Stimulated activated CD4-positive, alpha-beta T cell treated with anti-CD3 and anti-CD28 coated beads, Interleukin-4, amount 100 ng/mL, for 4 hours (primary cell): ENCODE results near the gene CISD1.

Experiments used
- DNase-seq, 2 experiments: peaks; one replicate each; pipeline ENCODE4 v3.0.0-alpha.2; 2020

CISD1 gene

DNA sequence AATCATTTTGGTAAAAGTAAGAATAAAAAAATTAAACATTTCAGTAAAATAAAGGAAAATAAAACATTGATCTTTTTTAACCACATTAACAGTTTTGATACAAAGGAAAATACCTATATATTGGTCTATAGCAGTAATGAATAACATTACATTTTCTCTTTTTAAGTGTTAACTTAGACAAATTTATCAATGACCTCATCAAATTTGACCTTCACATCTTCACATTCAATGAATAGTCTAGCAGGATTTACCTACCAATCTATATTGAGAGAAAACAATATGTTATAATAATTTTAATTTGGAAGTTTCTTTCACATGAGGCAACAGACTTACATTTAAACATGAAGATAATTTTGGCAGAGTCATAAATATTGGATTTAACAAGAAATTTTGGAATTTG is 47.9 kb downstream of the CISD1 start:
- no peak for DNase-seq

DNA sequence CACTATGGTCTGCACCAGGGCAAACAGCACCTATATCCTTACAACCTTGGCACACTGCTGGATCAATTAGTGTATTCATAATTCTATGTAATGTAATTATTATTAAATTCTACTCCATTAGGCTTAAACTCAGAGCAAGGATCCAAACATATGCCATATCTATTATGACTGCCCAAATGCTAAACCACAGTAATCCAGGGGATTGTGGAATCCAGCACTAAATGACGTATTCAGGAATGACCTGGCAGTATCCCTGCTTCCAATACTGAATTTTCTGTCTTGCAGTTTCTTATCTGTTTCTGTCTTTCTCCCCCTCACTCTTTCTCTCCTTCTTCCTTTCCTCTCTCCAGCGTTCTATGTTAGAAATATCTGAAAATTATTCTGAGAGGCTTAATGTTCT is 49.4 kb downstream of the CISD1 start:
- no peak for DNase-seq

DNA sequence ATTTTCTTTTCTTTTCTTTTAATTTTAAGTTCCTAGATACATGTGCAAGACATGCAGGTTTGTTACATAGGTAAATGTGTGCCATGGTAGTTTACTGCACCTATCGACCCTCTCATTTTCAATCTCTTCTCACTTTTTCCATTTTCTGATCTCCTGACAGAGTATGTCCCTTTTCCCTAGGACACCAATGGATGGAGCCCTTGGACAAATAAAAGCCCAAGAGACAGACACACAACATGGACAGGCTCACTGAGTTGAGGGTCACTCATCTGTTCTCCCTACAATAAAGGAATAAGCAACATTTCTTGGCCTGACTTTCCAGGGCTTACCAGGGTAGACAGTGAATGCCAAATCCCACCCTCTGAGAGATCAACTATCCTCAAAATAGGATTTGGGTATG is 50.6 kb downstream of the CISD1 start:
- DNase-seq, result no peak

DNA sequence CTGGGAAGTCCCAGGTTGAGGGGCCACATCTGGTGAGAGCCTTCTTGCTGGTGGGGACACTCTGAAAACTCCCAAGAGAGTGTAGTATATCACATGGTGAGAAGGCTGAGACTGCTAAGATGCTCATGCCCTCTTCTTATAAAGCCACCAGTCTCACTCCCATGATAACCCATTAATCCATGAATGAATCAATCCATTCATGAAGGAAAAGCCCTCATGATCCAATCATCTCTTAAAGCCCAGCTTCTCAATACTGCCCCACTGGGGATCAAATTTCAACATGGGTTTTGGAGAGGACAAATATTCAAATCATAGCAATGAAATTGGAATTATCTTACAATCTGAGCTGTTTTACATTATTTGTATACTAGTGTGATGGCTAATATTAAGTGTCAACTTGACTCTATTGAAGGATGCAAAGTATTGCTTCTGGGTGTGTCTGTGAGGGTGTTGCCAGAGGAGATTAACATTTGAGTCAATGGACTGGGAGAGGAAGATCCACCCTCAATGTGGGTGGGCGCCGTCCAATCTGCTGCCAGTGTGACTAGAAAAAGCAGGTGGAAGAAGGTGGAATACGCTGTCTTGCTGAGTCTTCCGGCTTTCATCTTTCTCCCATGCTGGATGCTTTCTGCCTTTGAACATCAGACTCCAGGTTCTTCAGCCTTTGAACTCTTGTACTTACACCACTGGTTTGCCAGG is 51.5 kb downstream of the CISD1 start:
- DNase-seq, result no peak

DNA sequence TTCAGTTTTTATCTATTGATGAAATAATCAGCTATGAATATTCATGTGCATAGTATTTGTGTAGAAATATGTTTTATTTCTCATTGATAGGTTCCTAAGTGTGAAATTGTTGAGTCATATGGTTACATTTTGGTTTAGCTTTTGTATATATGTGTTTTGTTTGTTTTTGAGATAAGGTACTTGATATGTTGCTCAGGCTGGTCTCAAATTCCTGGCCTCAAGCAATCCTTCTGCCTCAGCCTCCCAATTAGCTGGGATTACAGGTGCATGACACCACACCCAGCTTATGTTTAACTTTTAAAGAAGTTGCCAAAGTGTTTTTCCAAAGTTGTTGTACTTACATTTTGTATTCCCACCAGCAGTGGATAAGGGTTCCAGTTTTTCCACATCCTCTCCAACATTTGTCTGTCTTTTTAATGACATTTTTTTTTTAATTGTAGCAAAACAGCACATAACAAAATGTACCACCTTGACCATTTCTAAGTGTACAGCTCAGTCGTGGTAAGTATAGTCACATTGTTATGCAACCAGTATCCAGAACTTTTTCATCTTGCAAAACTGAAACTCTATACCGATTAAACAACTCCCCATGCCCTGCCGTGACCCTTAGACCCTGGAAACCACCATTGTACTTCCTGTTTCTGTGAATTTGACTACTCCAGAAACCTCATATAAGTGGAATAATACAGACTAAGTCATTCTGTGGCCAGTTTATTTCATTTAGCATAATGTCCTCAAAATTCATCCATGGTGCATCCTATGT is 53.3 kb downstream of the CISD1 start:
- DNase-seq, result no peak

DNA sequence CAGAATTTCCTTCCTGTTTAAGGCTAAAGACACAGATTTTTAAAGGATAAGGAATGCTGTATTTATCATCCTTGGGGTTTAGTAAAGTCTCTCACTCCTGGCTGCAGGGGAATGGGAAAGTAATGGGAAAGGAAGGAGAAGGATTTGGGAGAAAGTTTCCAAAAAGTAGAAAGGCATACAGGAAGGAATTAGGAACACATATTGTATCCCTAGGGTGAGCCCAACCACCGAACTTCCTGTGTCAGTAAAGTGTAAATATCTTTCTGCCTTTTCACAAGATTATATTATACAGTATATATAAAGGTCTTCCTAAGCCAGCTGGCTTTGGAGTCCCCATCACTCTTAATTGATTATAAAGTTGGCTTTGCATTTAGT is 53.9 kb downstream of the CISD1 start:
- no peak for DNase-seq

DNA sequence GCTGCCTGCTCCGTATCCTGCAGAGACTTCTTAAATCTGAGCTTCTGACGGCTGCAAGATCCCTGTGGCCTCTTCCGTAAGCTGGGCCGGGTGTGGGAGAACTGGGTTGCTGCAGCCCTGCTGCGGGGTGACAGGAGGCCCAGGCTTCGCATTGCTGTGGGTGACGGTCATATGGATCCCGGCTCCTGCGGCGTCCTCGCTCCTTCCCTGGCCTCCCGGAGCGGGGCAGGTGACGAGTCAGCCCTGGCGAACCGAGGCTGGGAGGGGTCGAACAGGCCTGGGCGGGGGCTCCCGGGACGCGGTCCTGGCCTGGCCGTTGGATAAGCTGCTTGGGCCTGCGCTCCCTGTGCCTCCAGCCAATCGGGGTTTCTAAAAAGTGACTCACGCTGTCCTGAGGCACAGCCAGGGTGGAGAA is 58.0 kb downstream of the CISD1 start:
- DNase-seq, result no peak

DNA sequence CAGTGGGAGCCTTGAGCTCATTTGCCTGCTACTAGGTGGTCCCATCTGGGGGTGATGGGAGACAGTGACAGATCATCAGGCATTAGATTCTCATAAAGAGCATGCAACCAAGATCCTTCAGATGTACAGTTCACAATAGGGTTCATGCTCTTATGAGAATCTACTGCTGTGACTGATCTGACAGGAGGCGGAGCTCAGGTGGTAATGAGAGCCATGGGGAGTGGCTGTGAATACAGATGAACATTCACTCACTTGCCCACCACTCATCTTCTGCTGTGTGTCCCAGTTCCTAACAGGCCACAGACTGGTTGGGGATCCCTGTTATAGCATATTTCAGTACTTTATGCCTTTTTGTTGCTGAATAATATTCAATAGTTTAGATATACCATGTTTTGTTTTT is 59.3 kb downstream of the CISD1 start:
- no peak for DNase-seq

DNA sequence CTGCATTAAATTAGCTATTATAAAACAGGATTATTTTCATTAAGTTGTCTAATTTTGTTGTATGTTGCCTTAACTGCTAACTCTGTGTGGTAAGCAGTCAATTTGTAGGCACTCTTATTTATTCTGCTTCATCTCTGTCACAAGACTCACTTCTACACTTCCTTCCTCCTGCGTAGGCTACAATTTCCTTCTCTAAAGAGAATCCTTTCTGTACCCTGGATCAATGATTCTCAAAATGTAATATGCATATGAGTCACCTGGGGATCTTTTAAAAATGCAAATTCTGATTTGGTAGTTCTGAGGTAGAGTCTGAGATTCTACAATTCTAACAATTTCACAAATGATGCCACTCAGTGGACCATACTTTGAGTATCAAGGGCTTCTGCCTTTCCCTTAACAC is 61.5 kb downstream of the CISD1 start:
- no peak for DNase-seq

DNA sequence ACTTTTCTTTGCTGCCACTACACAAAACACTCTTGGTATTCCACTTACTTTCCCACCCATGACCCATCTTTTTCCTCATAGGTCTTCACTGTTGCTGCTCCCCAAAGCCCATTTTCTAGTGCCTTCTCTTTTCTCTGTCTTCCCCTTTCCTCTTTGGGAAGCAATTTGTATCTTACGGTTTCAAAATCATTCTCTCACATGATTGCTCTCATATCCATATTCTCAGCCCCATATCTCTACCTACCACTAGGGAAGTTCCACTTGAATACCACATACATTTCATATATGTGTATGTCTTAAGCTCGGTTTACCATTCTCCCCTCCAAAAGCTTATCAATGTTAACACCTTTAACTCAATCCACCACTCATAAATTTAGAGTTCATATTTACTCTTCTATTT is 62.7 kb downstream of the CISD1 start:
- no peak for DNase-seq

DNA sequence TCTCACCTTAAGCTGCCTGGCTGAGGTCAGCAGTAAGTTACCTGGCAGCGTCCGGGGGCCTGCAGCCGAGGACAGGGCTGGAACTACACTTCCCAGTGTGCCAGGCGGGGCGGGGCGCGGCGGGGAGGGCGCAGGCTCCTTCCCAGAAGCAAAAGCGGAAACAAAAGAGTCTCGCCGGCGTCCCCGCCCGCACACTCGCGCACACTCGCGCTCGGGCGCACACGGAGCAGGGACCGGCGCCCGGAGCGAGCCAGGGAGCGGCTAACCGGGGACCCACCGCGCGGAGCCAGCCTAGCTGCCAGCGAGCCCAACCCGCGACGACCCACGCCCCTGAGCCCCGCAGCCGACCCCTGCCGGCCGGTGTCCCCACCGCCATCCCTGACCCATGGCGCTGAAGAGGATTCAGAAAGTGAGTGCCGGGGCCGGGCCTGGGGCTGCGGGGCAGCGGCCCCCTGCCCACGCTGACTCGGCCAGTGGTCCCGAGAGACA is 65.9 kb downstream of the CISD1 start, which contains the start of gene UBE2D1:
TSS of gene UBE2D1 (plus strand) at position 190 of the 489 bp plus-strand sequence. CDS start at position 386, 196 bp downstream.
- peak; percentile 83 to 86 for DNase-seq

DNA sequence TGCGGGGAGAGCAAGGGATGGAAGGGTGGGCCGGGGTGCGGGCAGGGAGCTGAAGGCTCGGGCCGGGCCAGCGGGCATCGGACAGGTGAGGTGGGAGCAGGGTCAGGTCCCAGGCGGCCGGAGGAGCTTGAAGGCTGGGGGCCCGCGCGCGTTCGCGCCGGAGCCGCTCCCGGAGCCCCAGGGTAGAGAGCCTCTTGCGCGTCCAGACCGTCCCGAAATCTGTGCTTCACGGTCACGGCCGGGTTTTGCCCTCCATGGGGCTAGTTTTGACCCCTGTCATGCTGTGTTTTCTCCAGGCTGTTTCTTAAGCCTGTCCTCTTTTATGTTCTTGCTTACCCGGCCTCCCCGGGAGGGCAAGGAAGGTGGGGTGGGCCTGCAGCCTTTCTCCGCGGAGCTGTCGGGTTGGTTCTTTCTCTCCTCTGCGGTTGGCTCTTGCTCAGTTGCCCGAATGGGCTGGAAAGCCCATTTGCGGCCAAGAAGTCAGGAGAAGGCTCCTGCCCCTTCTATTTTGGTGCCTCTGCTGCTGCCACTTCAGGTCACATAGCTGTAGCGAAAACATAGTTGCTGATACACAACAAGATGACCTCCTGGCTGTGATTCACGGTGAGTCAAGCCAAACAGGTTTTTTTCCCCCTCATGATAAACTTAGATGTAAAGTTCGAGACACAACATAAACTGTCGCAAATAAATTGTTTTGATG is 66.5 kb downstream of the CISD1 start:
- no peak for DNase-seq

DNA sequence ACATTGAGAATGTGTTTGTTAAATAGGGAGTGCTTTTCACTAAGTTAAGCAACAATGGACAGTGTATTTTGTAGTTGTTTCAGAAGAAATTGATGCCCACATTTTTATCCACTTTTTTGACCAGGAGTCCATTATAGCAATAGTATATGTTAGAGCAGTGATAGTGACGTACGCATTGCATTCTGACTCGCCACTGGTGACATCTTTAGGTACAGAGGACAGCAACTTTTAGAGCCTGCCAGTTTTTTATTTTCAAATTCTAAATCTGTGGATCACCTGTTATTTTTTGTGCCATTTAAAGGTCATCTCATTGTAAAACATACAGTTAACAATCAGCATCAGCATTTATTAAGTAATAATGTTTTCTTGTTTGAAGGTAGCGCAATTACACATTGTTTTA is 67.3 kb downstream of the CISD1 start:
- DNase-seq, result no peak
